Skeletal muscle tissue (tissue), 4 donors: ENCODE results near the gene PRR33. TPM values are rescaled to one million over a fixed set of nuclear protein-coding genes. Genes with fewer than 3 reads are reported as not detected.

Experiments
- H3K27ac ChIP-seq: one replicate; pipeline ENCODE4 v1.7.0; 2013; ENCODE audit warnings: mild to moderate bottlenecking, low read depth, low read length, inconsistent platforms
- H3K27me3 ChIP-seq, 3 donors: one replicate each; pipeline ENCODE4 v1.7.0; 2013; ENCODE audit warnings: low read length in 3 of 3; ENCODE audit not compliant: control insufficient read depth in 3 of 3, insufficient read depth in 3 of 3
- H3K36me3 ChIP-seq, 3 donors: one replicate each; pipeline ENCODE4 v1.7.0; 2013; ENCODE audit warnings: low read length in 3 of 3; ENCODE audit not compliant: control insufficient read depth in 3 of 3, insufficient read depth in 3 of 3
- H3K4me1 ChIP-seq, 3 donors: one replicate each; pipeline ENCODE4 v1.7.0; 2013; ENCODE audit warnings: low read length in 3 of 3, mild to moderate bottlenecking in 3 of 3; ENCODE audit not compliant: control insufficient read depth in 3 of 3, insufficient read depth in 3 of 3
- H3K4me3 ChIP-seq, 3 donors: one replicate each; pipeline ENCODE4 v1.7.0; 2013; ENCODE audit warnings: low read length in 3 of 3
- H3K9ac ChIP-seq, 3 donors: one replicate each; pipeline ENCODE4 v1.7.0; 2013; ENCODE audit warnings: low read length in 3 of 3, mild to moderate bottlenecking in 3 of 3, moderate library complexity in 2 of 3, low read depth in 1 of 3
- H3K9me3 ChIP-seq, 3 donors: one replicate each; pipeline ENCODE4 v1.7.0; 2013; ENCODE audit warnings: low read length in 3 of 3; ENCODE audit not compliant: control insufficient read depth in 3 of 3
- total RNA-seq: library from RNA; depleted of rRNA; stranded (reverse); fragments of >200 nt; gene quantifications from one replicate; pipeline ENCODE4 v1.2.3, GENCODE V29; 2014
- donor health status: Osteomylitis.

PRR33 gene
- total RNA-seq, 1 donor from 2014 or later, result 1.0 TPM

DNA sequence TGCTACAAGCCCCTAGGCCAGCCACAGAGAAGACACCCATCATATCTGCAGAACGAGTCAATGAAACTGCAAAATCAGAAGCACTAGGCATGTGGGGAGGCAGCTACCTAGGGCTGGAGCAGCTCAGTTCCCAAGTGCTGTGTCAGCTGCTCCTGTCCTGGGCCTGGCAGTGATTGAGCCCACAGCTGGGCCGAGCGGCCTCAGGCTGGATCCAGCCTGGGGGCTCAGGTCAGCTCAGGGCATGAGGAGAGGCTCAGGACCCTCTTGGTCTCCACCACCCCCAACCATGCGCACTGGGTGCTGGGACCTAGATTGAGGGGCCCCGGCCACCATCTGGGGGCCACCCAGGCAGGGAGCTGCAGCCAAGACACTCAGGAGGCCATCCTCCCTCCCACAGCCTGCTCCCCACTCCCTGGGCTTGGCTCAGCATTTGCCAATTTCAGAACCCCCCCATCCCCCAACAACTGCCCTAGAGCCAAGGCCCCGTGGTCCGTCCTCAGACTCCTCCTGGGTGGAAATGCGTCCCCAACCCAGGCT lies 25.4 kb upstream of the PRR33 start:
- no peaks in the 10 kb centered on the region for H3K9me3 ChIP-seq
- peaks cover 0 to under 1% (median 0%) of the 10 kb centered on the region in 3 donors for H3K36me3 ChIP-seq
- H3K9ac ChIP-seq, result peak overlapping the region; percentile 67 to 97 (median 85)
- peak overlapping the region; percentile 95 for H3K27ac ChIP-seq
- H3K27me3 ChIP-seq, result no peaks in the 10 kb centered on the region
- peaks cover 49 to 65% (median 59%) of the 10 kb centered on the region in 3 donors for H3K4me1 ChIP-seq
- H3K4me3 ChIP-seq, result peak overlapping the region; percentile 57 to 82 (median 71)

DNA sequence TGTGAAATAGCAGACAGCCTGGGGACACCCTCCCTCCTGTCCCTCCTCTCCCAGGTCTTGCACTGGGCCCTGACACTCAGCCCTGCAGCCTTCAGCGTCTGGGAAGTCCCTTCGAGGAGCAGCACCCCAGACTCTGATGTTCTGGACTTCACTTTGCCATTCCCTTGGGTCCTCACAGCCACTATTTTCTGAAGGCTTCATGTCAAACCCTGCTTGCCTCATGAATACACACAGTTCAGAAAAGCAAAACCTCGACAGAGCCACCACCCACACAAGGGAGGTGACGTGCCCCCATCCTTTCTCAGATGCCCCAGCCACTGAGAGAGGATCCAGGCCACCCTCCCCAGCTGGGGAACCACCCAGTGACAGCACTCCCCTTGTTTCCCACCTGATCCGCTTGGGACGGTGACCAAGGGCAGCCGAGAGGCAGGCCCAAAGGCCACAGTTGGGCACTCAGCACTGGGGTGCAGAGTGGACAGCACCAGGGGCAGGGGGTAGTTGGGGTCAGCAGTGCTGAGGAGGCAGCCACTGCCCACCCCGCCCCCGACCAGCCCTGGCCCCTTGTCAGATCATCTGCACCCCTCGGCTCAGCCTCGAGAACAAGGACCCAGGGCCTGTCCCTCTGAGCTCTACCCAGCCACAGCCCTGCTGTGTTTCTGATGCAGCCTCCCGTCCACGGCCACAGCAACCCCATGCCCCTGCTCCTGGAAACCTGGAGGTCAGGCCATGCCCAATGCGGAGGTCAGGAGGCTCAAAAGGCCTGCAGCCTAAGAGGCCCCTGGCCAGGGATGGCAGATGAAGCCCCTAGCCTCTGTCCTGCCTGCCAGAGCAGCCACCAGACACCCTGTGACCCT lies 24.7 kb upstream of the PRR33 start:
- Histone ChIP-seq H3K36me3 (no peaks in the 10 kb centered on the region), H3K9ac (peak overlapping the region; percentile 67 to 97 (median 85)), H3K9me3 (no peaks in the 10 kb centered on the region), H3K4me1 (peaks cover 42 to 58% (median 53%) of the 10 kb centered on the region in 3 donors), H3K27me3 (no peaks in the 10 kb centered on the region), H3K27ac (peak overlapping the region; percentile 95), H3K4me3 (peak overlapping the region; percentile 57 to 82 (median 71))

DNA sequence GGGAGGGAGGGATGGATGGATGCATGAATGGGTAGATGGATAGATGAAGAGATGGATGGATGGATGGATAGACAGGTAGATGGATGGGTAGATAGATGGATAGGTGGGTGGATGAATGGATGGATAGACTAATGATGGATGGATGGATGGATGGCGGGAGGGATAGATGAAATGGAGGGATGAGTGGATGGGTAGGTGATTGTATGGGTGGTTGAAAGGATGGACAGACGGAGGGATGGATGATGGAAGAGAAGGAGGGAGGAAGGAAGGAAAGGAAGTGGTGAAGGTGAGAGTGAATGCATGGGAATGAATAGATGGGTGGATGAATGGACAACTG lies 24.1 kb upstream of the PRR33 start:
- Histone ChIP-seq H3K9ac (peak overlapping the region in 1 of 3 donors; percentile 97), H3K27ac (peak overlapping the region; percentile 95), H3K4me1 (peaks cover 36 to 52% (median 47%) of the 10 kb centered on the region in 3 donors), H3K36me3 (no peaks in the 10 kb centered on the region), H3K9me3 (no peaks in the 10 kb centered on the region), H3K27me3 (no peaks in the 10 kb centered on the region), H3K4me3 (peak overlapping the region; percentile 57 to 82 (median 71))

DNA sequence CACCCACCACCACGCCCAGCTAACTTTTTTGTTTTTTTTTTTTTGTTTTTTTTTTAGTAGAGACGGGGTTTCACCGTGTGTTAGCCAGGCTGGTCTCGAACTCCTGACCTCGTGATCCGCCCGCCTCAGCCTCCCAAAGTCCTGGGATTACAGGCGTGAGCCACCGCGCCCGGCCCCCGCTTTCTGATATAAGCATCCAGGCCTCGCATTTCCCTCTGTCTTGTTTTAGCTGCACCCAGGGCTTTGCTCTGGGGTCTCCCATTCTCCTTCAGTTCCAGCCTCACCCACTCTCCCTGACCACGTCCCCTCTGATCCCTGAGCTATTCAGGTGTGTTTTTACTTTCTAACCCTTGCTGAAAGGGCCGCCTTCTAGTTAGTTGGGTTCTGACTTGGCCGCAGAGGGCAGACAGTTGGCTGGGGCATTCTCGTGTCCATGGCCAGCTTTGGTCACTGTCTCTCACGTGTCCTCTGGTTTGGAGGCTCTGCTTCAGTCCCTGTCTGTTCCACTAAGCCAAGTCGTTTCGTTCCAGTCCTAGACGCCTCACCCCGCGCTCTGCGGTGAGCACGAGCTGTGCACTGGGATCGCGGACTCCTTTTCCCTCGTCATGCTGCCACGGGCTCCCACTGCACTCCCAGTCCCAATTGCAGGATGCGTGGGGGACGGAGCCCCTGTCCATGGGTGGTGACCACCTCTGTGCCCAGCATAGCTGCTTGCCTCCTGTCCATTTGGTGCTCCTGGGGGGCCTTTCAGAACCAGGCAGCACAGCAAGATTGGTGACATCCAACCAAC lies 21.8 kb upstream of the PRR33 start:
- Histone ChIP-seq H3K4me3 (no peak overlapping the region), H3K9me3 (no peaks in the 10 kb centered on the region), H3K27ac (peak overlapping the region; percentile 33), H3K9ac (peak overlapping the region in 1 of 3 donors; percentile 16), H3K4me1 (peaks cover 31 to 39% (median 33%) of the 10 kb centered on the region in 3 donors), H3K27me3 (no peaks in the 10 kb centered on the region), H3K36me3 (no peaks in the 10 kb centered on the region)

DNA sequence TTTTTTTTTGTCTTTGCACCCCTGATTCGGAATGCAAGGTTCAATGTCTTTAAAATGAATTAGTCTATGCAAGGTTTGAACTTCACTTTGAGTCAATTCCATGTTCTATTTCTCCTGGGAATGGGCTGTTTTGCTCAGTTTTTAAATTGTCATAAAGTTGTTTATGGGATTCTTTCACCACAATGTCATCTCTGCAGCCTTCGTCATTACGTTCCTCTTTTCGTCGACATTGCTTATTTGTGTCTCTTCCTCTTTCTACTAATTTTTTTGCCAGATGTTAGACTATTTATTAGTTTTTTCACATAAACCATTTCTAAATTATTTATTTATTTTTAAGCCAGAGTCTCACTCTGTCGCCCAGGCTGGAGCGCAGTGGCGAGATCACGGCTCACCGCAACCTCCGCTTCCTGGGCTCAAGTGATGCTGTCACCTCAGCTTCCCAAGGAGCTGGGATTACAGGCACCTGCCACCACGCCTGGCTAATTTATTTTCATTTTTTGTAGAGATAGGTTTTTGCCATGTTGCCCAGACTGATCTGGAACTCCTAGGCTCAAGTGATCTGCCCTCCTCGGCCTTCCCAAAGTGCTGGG lies 20.7 kb upstream of the PRR33 start:
- Histone ChIP-seq H3K27me3 (no peaks in the 10 kb centered on the region), H3K9ac (peak overlapping the region in 1 of 3 donors; percentile 8), H3K4me3 (no peak overlapping the region), H3K9me3 (no peaks in the 10 kb centered on the region), H3K36me3 (no peaks in the 10 kb centered on the region), H3K4me1 (peaks cover 23 to 31% (median 29%) of the 10 kb centered on the region in 3 donors), H3K27ac (peak overlapping the region; percentile 33)

DNA sequence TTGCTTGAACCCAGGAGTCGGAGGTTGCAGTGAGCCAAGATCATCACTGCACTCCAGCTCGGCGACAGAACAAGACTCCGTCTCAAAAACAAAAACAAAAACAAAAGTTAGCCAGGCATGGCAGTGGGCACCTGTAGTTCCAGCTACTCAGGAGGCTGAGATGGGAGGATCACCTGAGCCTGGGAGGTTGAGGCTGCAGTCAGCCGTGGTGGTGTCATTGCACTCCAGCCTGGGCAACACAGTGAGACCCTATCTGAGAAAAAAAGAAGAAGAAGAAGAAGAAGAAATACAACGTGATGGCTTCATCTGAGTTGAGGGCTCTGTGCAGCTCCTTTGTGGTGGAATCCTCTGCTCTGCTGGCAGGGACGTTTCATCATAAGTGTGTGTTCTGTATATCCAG lies 17.8 kb upstream of the PRR33 start:
- Histone ChIP-seq H3K4me1 (peaks cover 20% of the 10 kb centered on the region in 3 donors), H3K27ac (no peak overlapping the region), H3K36me3 (no peaks in the 10 kb centered on the region), H3K9ac (no peak overlapping the region), H3K4me3 (no peak overlapping the region), H3K27me3 (peaks cover 0 to 2% (median 0%) of the 10 kb centered on the region in 3 donors), H3K9me3 (no peaks in the 10 kb centered on the region)

DNA sequence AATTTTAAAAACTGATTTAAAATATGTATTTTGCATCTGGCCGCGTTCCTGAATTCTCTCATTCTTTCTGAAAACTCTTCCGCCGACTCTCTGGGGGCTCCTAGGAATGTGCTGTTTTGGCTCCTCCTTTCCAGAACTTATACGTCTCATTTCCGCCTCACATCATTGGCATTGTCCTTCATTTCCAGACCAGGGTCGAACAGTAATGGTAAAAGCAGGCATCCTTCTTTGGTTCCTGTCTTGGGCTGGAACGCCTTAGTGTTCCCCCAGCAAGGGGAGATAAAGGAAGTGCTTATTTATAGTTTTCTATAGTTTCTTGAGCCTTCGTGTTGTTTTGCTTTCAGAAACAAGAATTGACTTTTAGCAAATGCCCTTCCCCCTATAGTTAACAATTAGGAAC lies 16.9 kb upstream of the PRR33 start:
- Histone ChIP-seq H3K4me3 (no peak overlapping the region), H3K4me1 (peaks cover 16 to 20% (median 20%) of the 10 kb centered on the region in 3 donors), H3K9ac (peak overlapping the region in 1 of 3 donors; percentile 14), H3K27me3 (peaks cover 0 to 2% (median 0%) of the 10 kb centered on the region in 3 donors), H3K9me3 (no peaks in the 10 kb centered on the region), H3K36me3 (no peaks in the 10 kb centered on the region), H3K27ac (peak overlapping the region; percentile 80)

DNA sequence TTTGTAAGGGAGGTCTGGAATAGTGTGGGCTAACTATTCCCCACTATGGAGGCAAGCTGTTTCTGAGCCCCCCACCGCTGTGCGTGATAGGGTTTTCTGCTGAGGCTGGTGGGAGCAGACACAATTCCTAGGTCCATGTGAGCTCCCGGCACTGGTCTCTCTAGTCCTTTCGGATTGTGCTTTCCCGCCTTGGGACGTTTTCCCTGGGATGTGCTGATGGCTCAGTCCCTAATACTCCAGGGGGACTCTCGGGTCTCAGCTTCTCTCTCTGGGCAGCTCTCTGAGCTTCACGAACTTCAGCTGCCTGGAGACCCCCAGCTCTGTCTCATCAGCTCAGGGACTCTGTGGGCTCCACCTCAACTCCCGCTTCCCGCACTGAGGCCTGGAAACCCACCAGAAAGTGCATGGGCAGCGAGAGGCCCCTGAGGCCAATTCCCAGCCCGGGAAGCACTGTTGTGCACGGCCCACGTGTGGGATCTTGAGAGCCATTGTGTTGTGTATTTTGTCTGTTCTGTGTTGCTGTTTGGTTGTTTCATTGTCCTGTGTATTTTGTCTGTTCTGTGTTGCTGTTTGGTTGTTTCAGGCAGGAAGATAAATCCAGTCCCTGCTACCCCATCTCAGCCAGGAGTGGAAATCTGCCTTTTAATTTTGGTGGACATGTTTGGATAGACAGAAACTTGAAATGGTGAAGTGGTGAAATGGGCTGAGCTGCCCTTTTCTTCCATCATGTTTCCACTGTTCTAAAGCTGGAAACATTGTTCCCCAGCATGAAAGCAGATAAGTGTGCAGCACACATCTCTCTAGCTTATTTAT lies 15.1 kb upstream of the PRR33 start:
- Histone ChIP-seq H3K4me3 (no peak overlapping the region), H3K4me1 (peaks cover 13 to 20% (median 20%) of the 10 kb centered on the region in 3 donors), H3K27ac (peak overlapping the region; percentile 80), H3K9ac (peak overlapping the region in 2 of 3 donors; percentile 16 to 25), H3K27me3 (peaks cover 0 to 2% (median 0%) of the 10 kb centered on the region in 3 donors), H3K36me3 (no peaks in the 10 kb centered on the region), H3K9me3 (no peaks in the 10 kb centered on the region)

DNA sequence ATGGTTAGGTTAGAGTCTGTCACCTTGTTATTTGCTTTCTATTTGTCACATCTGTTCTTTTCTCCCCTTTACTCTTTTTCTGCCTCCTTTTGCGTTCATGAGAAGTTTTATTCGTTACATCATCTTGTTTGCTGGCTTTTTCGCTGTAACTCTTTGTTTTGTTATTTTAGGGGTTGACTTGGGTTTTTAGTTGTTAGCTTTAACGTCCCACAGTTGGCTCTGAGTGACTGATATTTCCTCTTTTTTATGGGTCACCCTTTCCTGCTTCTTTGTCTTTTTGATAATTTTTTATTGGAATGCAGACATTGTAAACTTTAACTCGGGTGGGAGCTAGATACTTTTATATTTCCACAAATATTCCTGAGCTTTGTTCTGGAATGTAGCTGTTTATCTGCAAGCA lies 14.5 kb upstream of the PRR33 start:
- H3K4me3 ChIP-seq, result no peak overlapping the region
- H3K27ac ChIP-seq, result peak overlapping the region; percentile 80
- no peaks in the 10 kb centered on the region for H3K36me3 ChIP-seq
- peak overlapping the region in 2 of 3 donors; percentile 6 to 25 for H3K9ac ChIP-seq
- no peaks in the 10 kb centered on the region for H3K9me3 ChIP-seq
- H3K4me1 ChIP-seq, result peaks cover 13 to 20% (median 20%) of the 10 kb centered on the region in 3 donors
- H3K27me3 ChIP-seq, result peaks cover 0 to 2% (median 0%) of the 10 kb centered on the region in 3 donors
